H1 (cell line): Measurements from ENCODE around the gene MPZL3. TPM values are rescaled to one million over a fixed set of nuclear protein-coding genes. Genes with fewer than 3 reads are reported as not detected.

Experiments used
- FOSL1 ChIP-seq: IDR thresholded peaks from 2 replicates; pipeline ENCODE4 v1.6.1; 2011; ENCODE audit warnings: mild to moderate bottlenecking, low read depth, low read length, moderate library complexity; ENCODE audit not compliant: insufficient read depth
- polyA plus RNA-seq, 7 experiments: library from polyadenylated mRNA; depleted of rRNA in 3 of 7; stranded (reverse) in 5 of 7; unstranded in 2 of 7; fragments of >200 nt in 5 of 7; fragments of 200-250 nt in 2 of 7; gene quantifications; 1 replicate in 5 of 7; 2 replicates in 1 of 7; 4 replicates in 1 of 7; pipeline versions ENCODE4 v1.2.1 to v1.2.3, GENCODE V29; 2011 to 2013; ENCODE audit warnings: missing spikeins in 2 of 7, mixed read lengths in 2 of 7
- total RNA-seq: library from RNA; stranded (reverse); fragmentation: NEBNext Ultra II Directional; extraction: Animal tissue kit (Norgen Biotek cat#: 25700); gene quantifications from 2 replicates; pipeline ENCODE4 v1.2.1, GENCODE V29; 2021
- TF ChIP-seq, protein P1 (sequence below): IDR thresholded peaks from 2 replicates; pipeline ENCODE4 v1.6.1; 2012; ENCODE audit warnings: inconsistent platforms
- TF ChIP-seq, protein P2 (sequence below): IDR thresholded peaks from 2 replicates; pipeline ENCODE4 v1.6.1; 2012; ENCODE audit warnings: low read length, inconsistent platforms

Gene MPZL3
- total and polyA plus RNA-seq, 2 of the 8 experiments (the other 6 are each of a cell fraction or from before 2014, with no cell fraction given): 1.1 to 3.9 TPM

DNA sequence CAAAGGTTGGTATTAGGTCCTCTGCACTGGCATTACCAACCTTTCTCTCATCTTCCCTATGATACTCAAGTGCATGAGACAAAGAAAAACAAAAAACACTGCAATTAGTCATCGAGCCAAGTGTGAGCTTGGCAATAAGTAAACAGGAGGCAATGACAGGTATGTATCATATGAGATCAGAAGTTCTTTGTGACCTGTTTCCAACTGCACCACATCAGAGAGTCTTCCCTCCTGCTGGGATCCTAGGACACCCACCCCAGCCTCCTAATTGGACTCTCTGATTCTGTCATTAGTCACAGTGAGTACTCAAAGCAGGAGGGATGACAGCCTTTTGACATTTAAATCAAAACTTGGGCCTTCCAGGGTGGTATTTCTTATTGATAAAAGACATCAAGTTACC lies 19.5 kb downstream of the MPZL3 start (continued):
- TF ChIP-seq, protein P1, sequence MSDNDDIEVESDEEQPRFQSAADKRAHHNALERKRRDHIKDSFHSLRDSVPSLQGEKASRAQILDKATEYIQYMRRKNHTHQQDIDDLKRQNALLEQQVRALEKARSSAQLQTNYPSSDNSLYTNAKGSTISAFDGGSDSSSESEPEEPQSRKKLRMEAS: no peak
- TF ChIP-seq, protein P2, sequence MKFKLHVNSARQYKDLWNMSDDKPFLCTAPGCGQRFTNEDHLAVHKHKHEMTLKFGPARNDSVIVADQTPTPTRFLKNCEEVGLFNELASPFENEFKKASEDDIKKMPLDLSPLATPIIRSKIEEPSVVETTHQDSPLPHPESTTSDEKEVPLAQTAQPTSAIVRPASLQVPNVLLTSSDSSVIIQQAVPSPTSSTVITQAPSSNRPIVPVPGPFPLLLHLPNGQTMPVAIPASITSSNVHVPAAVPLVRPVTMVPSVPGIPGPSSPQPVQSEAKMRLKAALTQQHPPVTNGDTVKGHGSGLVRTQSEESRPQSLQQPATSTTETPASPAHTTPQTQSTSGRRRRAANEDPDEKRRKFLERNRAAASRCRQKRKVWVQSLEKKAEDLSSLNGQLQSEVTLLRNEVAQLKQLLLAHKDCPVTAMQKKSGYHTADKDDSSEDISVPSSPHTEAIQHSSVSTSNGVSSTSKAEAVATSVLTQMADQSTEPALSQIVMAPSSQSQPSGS: no peak
- no peak for TF ChIP-seq FOSL1
